Activated CD8-positive, alpha-beta memory T cell treated with anti-CD3 and anti-CD28 coated beads, Interleukin-2, amount 50 U/mL, for 48 hours (primary cell): ENCODE results near the gene PTPN11.
"Not testable (repeated sequence)": the region's sequence is repeated elsewhere in the genome, so short reads cannot be mapped to it uniquely, and the experiment has no call there.

Experiments used
- DNase-seq: peaks from one replicate; pipeline ENCODE4 v3.0.0-alpha.2; 2020

The PTPN11 gene

DNA sequence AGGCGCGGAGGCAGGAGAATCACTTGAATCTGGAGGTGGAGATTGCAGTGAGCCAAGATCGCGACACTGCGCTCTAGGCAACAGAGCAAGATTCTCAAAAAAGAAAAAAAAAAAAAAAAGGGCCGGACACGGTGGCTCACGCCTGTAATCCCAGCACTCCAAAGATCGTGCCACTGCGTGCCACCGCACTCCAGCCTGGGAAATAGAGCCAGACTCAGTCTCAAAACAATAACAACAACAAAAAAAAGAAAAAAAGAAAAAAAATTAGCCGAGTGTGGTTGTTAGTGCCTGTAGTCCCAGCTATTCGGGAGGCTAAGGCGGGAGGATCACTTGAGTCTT is 8.9 kb upstream of the PTPN11 start:
- no peak for DNase-seq

DNA sequence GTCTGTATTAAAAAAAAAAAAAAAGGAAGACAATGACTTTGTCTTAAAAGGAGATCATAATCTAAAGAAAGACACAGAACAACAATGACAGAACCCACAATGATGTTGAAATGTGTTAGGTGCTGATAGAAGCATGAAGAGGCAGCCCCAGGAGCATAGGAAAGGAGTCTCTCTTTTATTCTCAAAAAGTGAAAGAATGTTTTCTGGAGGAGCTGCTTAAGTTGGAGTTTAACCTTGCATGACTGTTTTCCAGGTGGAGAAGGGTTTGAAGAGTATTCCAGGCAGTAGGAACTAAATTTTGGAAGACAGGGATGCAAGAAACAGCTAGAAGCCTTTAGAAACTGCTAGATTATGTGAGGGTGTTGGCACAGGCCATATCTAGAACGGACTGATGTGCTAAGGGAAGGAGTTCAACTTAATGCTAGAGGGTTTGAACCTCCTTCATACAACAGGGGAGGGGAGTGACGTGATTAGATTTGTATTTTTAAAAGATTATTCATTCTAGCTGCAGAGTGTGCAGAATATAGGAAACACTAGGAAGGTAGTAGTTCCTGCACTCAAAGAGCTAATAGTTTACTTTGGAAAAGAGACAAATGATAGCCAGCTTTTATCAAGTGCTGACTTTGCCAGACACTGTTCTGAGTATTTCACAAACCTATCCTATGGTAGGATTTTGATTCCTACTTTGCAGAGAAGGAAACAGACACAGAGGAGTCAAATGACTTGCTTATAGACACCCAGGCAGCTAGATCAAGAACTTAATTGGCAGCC is 4.7 kb upstream of the PTPN11 start:
- DNase-seq: no peak

DNA sequence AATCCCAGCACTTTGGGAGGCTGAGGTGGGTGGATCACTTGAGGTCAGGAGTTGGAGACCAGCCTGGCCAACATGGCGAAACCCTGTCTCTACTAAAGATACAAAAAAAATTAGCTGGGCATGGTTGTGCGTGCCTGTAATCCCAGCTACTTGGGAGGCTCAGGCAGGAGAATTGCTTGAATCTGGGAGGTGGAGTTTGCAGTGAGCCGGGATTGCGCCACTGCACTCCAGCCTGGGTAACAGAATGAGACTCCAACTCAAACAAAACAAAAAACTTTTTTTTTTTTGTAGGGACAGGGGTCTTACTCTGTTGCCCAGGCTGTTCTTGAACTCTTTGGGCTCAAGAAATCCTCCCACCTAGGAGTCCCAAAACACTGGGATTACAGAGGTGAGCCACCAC is 3.3 kb upstream of the PTPN11 start:
- DNase-seq: not testable (repeated sequence)

DNA sequence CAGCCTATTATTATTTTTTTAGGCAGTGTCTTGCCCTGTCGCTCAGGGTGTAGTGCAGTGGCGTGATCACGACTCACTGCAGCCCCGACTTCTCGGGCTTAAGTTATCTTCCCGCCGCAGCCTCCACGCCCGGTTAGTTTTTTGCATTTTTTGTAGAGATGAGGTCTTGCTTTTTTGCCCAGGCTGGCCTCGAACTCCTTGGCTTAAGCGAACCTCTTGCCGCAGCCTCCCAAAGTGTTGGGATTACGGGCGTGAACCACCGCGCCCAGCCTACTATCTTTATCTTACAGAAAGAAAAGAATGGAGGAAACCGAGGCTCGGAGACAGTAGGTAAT is 507 bp upstream of the PTPN11 start:
- DNase-seq: no peak

- DNase-seq: no peak
Observed at GRCh38 chr12:112419297-112420133, 768 bp downstream of the PTPN11 start.

- no peak for DNase-seq
Observed at GRCh38 chr12:112420740-112421139, 2.0 kb downstream of the PTPN11 start.

GRCh38 chr12:112421363-112421762 is 2.6 kb downstream of the PTPN11 start:
- DNase-seq: no peak

GRCh38 chr12:112422531-112422930 is 3.8 kb downstream of the PTPN11 start:
- DNase-seq: no peak

- no peak for DNase-seq
Observed at GRCh38 chr12:112424126-112424525, 5.4 kb downstream of the PTPN11 start.

DNA sequence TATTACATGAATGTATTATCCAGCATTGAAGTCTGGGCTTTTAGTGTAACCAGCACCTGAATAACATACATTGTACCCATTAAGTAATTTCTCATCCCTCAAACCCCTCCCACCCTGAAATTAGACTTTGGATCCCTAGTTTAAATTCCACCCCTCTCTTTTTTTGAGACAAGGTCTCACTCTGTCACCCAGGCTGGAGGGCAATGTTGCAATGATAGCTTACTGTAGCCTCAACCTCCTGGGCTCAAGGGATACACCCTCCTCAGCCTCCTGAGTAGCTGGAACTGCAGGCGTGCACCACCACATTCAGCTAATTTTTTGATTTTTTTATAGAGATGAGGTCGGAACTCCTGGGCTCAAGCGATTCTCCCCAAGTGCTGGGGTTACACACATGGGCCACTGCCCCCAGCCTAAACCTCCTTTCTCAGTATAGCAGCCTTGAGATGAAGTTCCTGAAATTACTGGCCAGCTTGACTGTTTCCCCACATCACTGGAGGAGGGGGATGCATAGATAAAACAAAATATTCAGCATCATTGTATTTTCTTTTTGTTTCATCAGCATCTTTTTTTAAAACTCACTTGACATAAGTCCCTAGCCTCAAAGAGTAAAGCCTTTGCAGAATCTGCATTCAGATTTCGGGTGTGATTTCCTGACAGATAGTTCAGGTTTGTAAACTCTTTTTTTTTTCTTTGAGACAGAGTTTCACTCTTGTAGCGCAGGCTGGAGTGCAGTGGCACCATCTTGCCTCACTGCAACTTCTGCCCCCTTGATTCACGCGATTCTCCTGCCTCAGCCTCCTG is 7.0 kb downstream of the PTPN11 start:
- no peak for DNase-seq

- DNase-seq: no peak
Observed at GRCh38 chr12:112427760-112428159, 9.0 kb downstream of the PTPN11 start.

DNA sequence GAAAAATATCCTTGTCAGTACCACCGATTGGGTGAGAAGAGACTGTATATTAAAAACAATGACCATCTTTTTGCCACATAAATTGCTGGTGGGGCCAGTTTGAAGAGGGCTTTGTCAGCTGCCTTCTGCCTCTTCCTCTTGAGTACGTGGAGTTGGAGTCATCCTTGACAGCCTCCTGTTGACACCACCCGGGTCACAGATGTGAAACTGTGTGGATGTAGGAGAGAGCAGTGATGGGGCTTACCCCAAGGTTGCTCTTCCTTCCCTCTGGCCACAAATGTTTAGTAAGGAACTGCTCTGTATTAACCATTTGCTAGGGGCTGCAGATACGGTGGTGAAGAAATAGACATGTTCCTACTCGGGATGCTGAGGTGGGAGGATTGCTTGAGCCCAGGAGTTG is 12.2 kb downstream of the PTPN11 start:
- no peak for DNase-seq

DNA sequence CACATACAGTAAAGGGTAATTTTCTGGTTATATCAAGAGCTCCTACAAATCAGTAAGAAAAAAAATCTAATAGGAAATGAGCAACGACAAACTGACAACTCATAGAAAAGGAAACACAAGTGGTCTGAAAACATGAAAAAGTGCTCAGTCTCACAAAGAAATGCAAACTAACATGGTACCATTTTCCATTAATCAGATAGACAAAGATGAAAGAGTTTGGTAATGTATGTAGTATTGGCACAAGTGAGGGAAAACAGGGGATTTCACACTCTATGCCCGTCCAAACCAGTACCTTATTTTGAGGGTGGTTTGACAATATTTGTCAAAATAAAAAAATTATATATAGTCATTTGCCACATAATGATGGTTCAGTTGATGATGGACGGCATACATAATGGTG is 13.2 kb downstream of the PTPN11 start:
- no peak for DNase-seq

DNA sequence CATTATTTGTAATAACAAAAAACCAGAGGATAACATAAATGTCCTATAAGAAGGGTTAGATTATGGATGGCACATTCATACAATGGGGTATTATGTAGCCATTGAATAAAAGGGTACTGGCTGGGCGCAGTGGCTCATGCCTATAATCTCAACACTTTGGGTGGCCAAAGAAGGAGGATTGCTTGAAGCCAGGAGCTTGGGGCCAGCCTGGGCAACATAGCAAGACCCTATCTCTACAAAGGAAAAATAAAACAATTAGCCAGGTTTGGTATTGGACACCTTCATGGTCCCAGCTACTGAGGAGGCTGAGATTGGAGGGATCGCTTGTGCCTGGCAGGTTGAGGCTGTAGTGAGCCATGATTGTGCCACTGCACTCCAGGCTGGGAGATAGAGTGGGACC is 14.8 kb downstream of the PTPN11 start:
- DNase-seq: no peak

DNA sequence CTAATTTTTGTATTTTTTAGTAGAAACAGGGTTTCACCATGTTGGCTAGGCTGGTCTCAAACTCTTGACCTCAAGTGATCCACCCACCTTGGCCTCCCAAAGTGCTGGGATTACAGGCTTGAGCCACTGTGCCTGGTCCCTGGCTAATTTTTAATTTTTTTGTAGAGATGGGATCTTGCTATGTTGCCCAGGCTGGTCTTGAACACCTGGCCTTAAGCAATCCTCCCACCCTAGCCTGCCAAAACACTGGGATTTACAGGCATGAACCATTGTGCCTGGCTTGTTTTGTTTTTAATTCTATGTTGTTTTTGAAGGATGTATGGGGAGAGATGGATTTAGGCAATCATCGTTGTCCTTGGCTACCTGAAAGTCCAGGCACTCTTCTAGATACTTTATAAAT is 19.9 kb downstream of the PTPN11 start:
- DNase-seq: not testable (repeated sequence)

DNA sequence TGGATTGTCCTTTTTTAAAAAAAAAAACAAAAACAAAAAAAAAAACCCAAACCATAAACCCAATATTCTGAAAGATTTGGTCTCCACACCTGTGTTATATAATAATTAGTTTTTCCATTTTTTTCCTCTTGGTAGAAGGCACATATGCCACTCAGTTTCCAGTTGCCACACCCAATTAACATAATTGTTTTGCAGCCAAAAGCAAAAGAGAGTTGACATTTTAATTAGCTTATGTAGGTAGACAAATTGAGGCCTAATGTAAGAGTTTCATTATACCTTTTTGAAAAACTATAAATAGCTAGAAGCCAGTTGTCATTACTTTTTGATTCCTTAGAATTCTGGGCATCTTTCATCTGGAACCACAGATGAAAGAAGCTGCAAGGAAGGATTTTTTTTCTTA is 21.0 kb downstream of the PTPN11 start:
- no peak for DNase-seq

DNA sequence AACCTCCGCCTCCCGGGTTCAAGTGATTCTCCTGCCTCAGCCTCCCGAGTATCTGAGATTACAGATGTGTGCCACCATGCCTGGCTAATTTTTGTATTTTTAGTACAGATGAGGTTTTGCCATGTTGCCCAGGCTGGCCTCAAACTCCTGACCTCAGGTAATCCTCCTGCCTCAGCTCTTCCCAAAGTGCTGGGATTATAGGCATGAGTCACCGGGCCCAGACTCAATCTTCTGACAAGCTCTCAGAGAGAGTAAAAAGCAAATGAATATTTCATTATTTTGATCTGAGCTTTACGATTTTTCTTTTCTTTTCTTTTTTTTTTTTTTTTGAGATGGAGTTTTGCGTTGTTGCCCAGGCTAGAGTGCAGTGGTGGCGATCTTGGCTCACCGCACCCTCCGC is 21.9 kb downstream of the PTPN11 start:
- not testable (repeated sequence) for DNase-seq

GRCh38 chr12:112443916-112444315 is 25.2 kb downstream of the PTPN11 start:
- DNase-seq: no peak

- DNase-seq: no peak
Observed at GRCh38 chr12:112446008-112446725, 27.4 kb downstream of the PTPN11 start.

GRCh38 chr12:112447106-112447505 is 28.4 kb downstream of the PTPN11 start:
- no peak for DNase-seq

GRCh38 chr12:112448165-112448564 is 29.4 kb downstream of the PTPN11 start:
- DNase-seq: not testable (repeated sequence)

DNA sequence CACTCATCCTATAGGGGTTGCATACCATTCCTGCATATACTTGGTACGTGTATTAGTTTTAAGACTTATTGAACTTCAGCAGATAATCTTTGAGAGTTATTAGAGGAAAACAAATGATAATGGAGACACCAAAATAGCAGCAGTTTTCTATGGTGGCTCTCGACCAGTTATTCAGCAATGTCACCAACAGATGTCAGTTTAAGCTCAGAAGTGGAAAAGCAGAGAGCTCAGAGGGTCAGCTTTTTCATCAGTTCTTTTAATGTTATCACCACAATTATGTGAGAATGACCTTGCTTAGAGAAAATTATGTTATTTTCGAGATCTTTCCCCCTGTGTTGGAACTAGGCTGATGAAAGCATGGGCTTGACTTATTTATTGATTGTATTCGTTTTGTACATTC is 32.0 kb downstream of the PTPN11 start:
- no peak for DNase-seq

DNA sequence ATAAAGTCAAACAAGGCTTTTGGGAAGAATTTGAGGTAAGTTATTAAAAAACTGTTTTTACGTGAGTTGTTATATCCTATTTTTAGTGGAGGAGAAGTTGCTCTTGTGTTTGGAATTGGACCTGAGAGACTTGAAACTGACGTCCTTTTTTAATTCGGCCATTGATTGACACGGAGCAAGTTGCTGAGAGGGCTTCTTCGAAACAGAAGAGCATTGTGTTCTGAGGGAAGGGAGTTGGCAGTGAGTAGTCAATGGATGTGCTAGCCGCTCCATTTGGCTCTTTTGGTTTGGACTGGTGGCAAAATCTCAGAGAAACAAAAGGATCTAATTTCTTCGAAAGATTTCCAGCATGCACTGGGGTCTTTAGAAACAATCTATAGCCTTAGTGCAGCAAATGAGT is 37.3 kb downstream of the PTPN11 start:
- no peak for DNase-seq
